ENCODE measurements around the gene PLXNC1.

- no peak for TF ChIP-seq CTCF (IDR thresholded peaks at IDR 0.05)
- TF ChIP-seq POLR2A (IDR thresholded peaks at IDR 0.05), result no peak
- no peak for TF ChIP-seq POLR2AphosphoS5 (IDR thresholded peaks at IDR 0.05; ENCODE audit: insufficient read depth in 1 of 2, low read depth in 1 of 2)
Observed at GRCh38 chr12:94143951-94144350, 4.4 kb upstream of the PLXNC1 start.
